HG02943 (cell line): ENCODE measurements around the gene GUCD1.

Experiments used
- ATAC-seq: cut with Tn5 transposase; IDR thresholded peaks from one replicate; pipeline ENCODE4 v1.9.1; 2021; ENCODE audit warnings: mild to moderate bottlenecking, low read depth, moderate library complexity; ENCODE audit not compliant: unreplicated experiment

Gene GUCD1

GRCh38 chr22:24506802-24507438, 48.0 kb downstream of the GUCD1 start:
- no peak for ATAC-seq

- no peak for ATAC-seq
Measured at GRCh38 chr22:24504956-24505736, 49.8 kb downstream of the GUCD1 start.

DNA sequence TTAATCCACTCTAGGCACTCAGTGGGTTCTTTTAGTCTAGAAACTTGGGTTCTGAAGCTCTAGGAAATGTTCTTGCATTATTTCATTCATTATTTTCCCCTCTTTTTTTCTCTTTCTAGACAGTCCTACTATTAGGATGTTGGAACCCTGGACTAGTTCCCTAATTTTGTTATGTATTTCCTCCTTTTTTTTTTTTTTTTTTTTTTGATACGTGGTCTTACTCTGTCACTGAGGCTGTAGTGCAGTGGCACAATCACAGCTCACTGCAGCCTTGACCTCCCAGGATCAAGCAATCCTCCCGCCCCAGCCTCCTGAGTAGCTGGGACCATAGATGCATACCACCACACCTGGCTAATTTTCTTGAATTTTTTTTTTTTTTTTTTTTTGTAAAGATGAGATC, 50.4 kb downstream of the GUCD1 start:
- no peak for ATAC-seq

GRCh38 chr22:24503843-24504338, 51.0 kb downstream of the GUCD1 start:
- ATAC-seq = no peak

GRCh38 chr22:24503137-24503842, 51.6 kb downstream of the GUCD1 start:
- ATAC-seq = no peak

DNA sequence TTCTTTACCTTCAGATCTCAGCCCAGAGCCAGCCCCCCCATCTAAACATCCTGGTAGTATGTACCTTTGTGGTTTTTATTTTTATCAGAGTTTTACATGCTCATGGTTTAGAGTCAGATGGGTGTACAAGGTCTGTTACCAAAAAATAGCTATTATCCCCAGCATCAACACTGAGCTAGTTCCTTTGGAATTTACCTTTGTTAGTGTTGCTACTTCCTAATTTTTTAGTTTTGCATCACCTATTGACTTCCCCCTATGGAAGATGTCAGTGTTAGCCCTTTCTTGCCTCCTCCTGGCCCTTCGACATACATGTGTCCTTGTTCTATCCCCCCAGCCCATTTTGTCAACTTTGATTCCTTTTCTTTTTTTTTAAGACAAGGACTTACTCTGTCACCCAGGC, 52.4 kb downstream of the GUCD1 start:
- ATAC-seq = no peak

- ATAC-seq = no peak
Measured at GRCh38 chr22:24502034-24502433, 52.9 kb downstream of the GUCD1 start.

DNA sequence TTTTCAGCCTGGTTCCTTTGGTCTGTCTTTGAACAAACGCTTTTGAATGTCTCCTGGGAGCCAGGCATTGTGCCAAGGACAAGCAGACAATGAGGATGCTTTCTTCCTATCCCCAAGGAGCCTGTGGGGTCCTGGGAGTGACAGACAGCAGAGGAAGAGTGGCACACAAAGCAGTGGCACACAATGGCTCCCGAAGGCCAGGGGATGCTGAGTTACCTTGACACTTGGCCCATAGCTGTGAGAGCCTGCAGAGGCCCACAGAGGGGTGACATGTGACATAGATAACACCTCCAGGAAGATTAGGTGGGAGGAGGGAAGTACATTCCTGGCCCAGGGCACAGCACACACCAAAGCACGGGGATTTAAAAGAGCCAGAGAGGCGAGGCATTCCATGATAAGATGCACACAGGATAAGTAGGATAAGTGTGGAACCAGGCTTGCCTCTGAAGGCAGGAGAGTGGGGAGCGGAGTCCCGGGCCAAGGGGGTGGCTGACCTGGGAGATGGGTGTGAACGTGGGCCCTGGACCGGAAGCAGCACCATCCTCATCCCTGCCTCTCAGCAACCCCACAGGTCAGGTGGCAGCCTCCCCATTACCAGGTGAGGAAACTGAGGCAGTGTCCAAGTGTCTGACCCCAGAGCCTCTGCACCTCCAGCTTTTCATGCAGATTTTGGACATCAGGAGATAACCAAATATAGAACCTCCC, 53.5 kb downstream of the GUCD1 start:
- no peak for ATAC-seq

DNA sequence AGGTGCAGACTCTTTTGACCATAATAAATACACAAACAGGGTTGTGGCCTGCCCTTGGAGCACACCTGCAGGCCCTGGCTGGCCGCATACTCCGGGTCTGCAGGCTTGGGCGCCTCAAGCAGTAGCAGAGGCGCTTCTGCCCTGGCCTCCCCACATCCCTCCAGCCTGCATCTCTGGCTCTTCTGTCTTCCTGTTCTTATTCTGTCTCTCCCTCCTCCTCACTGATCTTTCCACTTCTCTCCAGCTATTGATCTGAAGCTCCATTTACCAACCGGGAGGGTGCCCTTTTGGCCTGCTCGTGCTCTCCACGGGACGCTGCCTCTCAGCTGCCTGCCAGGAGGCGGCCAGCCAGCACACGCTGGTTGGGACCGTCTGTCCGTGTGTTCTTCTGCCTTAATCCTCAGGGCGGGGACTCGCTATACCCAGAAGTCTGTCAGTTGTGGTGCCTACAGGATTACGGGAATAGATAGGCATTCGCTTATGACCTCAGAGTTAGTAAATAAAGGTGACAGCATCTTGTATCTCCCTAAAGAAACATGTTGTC, 54.6 kb downstream of the GUCD1 start:
- ATAC-seq = no peak

GRCh38 chr22:24499706-24500276, 55.1 kb downstream of the GUCD1 start:
- no peak for ATAC-seq

- no peak for ATAC-seq
Measured at GRCh38 chr22:24498824-24499223, 56.1 kb downstream of the GUCD1 start.

- ATAC-seq = no peak
Measured at GRCh38 chr22:24497841-24498258, 57.1 kb downstream of the GUCD1 start.

DNA sequence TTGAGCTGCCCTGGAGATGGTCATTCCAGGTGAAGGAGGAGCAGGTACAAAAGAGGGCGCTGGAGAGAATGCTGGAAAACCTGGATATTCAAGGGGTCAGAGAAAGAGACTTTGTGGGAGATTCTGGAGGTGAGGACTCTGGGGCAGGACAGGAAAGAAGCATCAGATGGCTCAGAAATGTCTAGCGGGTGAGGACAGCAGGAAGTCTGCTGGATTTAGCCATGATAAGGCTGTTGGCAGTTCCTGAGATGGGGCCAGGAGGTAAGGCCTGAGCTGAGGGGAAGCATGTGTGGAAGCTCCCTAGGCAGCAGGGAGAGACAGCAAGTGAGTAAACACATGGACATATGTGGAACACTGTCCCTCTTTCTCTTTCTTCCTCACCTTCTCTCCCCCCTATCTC, 58.3 kb downstream of the GUCD1 start:
- no peak for ATAC-seq

DNA sequence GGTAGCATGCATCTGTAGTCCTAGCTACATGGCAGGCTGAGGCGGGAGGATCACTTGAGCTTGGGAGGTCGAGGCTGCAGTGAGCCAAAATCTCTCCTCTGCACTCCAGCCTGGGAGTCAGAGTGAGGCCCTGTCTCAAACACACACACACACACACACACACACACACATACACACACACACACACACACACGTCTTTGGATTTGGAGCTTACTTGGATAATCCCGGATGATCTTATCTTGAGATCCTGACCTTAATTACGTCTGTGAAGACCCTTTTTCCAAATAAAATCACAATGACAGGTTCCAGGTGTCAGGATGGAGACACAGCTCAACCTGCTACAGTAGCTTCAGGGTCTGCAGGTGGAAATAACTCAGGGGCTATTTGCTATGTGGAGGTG, 58.7 kb downstream of the GUCD1 start:
- no peak for ATAC-seq

- ATAC-seq = no peak
Measured at GRCh38 chr22:24495365-24495675, 59.6 kb downstream of the GUCD1 start.

- no peak for ATAC-seq
Measured at GRCh38 chr22:24494528-24495364, 60.2 kb downstream of the GUCD1 start, which contains the start of gene UPB1. TSS of gene UPB1 (plus strand) at chr22:24495332. CDS start at chr22:24495404, 72 bp downstream.

DNA sequence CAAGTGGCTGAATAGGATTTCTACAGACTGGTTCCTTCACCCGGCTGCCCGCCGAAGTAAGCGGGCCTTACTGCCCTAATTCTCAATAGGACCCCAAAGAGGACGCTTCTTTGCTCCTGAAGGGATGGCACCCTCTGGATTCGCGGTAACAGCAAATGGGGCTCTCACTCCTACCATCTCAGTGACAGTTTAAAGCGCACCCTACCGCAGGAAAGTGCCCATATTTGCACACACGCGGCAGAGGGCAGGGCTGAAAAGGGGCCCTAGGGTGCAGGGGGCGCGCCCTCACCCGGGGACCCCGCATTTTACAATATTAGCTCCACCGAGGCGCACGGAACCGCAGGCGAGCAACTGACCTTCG, 60.8 kb downstream of the GUCD1 start:
- ATAC-seq = no peak

GRCh38 chr22:24492391-24492790, 62.5 kb downstream of the GUCD1 start:
- ATAC-seq = no peak
